22Rv1 (cell line): Measurements from ENCODE around the gene ATP2B2.

ENCODE experiments used
- CTCF ChIP-seq: fragments of 450-650 bp; IDR thresholded peaks from 2 replicates; pipeline ENCODE4 v1.5.1; 2017; ENCODE audit warnings: mild to moderate bottlenecking
- ZFX ChIP-seq: fragments of 450-650 bp; IDR thresholded peaks from 2 replicates; pipeline ENCODE4 v1.6.1; 2017; ENCODE audit warnings: antibody characterized with exemption, borderline replicate concordance

GRCh38 chr3:10518506-10519150 is 13.2 kb upstream of the ATP2B2 start:
- TF ChIP-seq CTCF (no peak), ZFX (no peak)
